K562 (cell line): ENCODE measurements around the gene ARHGEF17. TPM values are rescaled to one million over a fixed set of nuclear protein-coding genes. Genes with fewer than 3 reads are reported as not detected.
A peak's percentile ranks its signal among the peaks of the same experiment; 100 is the strongest.

Source experiments
- ATAC-seq: fragments of 200-7000 bp; cut with Tn5 transposase; 3 replicates; pipeline ENCODE4 v1.9.1; 2020; ENCODE audit warnings: moderate library complexity
- BruUV-seq: library from RNA; stranded (reverse); fragments of 400-500 nt; replicated peaks from 2 replicates; lab custom pipeline; 2021; lab: Mats Ljungman, UMichigan
- CTCF ChIA-PET: fragments of 300-600 bp; formaldehyde crosslinking; extraction: SDS; loops from one replicate; lab custom pipeline; 2021; ENCODE audit warnings: low intra/inter-chr PET ratio; lab: Yijun Ruan, JAX
- POLR2A ChIA-PET: fragments of 300-600, 350-650 bp; sonication (Branson Sonifier 250); formaldehyde crosslinking; extraction: SDS; loops from one replicate; lab custom pipeline; 2021; ENCODE audit warnings: antibody characterized with exemption, inconsistent platforms; lab: Yijun Ruan, JAX
- DNase-seq, 4 experiments: peaks; one replicate each; pipeline versions ENCODE4 v3.0.0 to v3.0.0-alpha.2; 2011 to 2018; ENCODE audit warnings: low spot score in 3 of 4, mixed read lengths in 3 of 4; ENCODE audit errors: extremely low read depth in 1 of 4
- FAIRE-seq: peaks from 2 replicates; lab custom pipeline; 2011; peaks lifted over from hg19 to GRCh38; lab: Jason Lieb, UNC
- H2AFZ ChIP-seq: 2 replicates; pipeline ENCODE4 v1.6.0; 2011; ENCODE audit warnings: low read depth, low read length, control low read depth, inconsistent platforms
- H3K27ac ChIP-seq: fragments of 200-600 bp; 3 replicates; pipeline ENCODE4 v1.8.0; 2011; ENCODE audit warnings: low read depth, mild to moderate bottlenecking, control low read depth, inconsistent platforms, low read length, moderate library complexity, mixed read lengths; ENCODE audit errors: extremely low read depth
- H3K27me3 ChIP-seq, 2 experiments: fragments of 300-600 bp in 1 of 2; 2 replicates in 1 of 2; 3 replicates in 1 of 2; pipeline versions ENCODE4 v1.6.0 to v1.8.0; 2011; ENCODE audit warnings: inconsistent platforms in 2 of 2, low read length in 2 of 2, mild to moderate bottlenecking in 1 of 2, mixed read lengths in 1 of 2, moderate library complexity in 1 of 2; ENCODE audit not compliant: control insufficient read depth in 2 of 2, insufficient read depth in 2 of 2
- H3K36me3 ChIP-seq: fragments of 300-600 bp; 3 replicates; pipeline ENCODE4 v1.8.0; 2011; ENCODE audit warnings: mild to moderate bottlenecking, low read length, inconsistent platforms; ENCODE audit not compliant: control insufficient read depth, insufficient read depth
- H3K4me1 ChIP-seq, 2 experiments: fragments of 200-600 bp in 1 of 2; replicated peaks in 1 of 2; 2 replicates in 1 of 2; 3 replicates in 1 of 2; pipeline versions ENCODE4 v1.5.1 to v1.8.0; 2011; ENCODE audit warnings: inconsistent platforms in 2 of 2, low read length in 2 of 2, mild to moderate bottlenecking in 1 of 2, mixed read lengths in 1 of 2, moderate library complexity in 1 of 2; ENCODE audit not compliant: control insufficient read depth in 2 of 2, insufficient read depth in 2 of 2
- H3K4me2 ChIP-seq: 2 replicates; pipeline ENCODE4 v1.6.1; 2011; ENCODE audit warnings: low read length, control low read depth, inconsistent platforms, mixed read lengths; ENCODE audit not compliant: insufficient read depth
- H3K4me3 ChIP-seq: fragments of 200-600 bp; sonication (generic), shearing (Covaris generic); 2 replicates; pipeline ENCODE4 v1.5.1; 2016; ENCODE audit warnings: control low read depth, inconsistent platforms
- H3K79me2 ChIP-seq: fragments of 200-600 bp; 3 replicates; pipeline ENCODE4 v1.8.0; 2011; ENCODE audit warnings: low read length, inconsistent platforms; ENCODE audit not compliant: control insufficient read depth, insufficient read depth
- H3K9ac ChIP-seq, 2 experiments: 2 replicates each; pipeline versions ENCODE4 v1.6.0 to v1.6.1; 2011; ENCODE audit warnings: low read depth in 2 of 2, low read length in 2 of 2, control low read depth in 1 of 2, inconsistent platforms in 1 of 2, mild to moderate bottlenecking in 1 of 2, mixed read lengths in 1 of 2; ENCODE audit not compliant: insufficient read depth in 1 of 2
- H3K9me1 ChIP-seq: one replicate; pipeline ENCODE4 v1.6.0; 2011; ENCODE audit warnings: inconsistent platforms, mild to moderate bottlenecking, low read length, moderate library complexity; ENCODE audit not compliant: control insufficient read depth, insufficient read depth
- H3K9me3 ChIP-seq: replicated peaks from 2 replicates; pipeline ENCODE4 v1.5.1; 2011; ENCODE audit warnings: low read depth, low read length, inconsistent platforms; ENCODE audit not compliant: control insufficient read depth, insufficient read depth
- H4K20me1 ChIP-seq: replicated peaks from 2 replicates; pipeline ENCODE4 v1.6.1; 2011; ENCODE audit warnings: low read length, inconsistent platforms, mixed read lengths; ENCODE audit not compliant: control insufficient read depth, insufficient read depth
- RBFOX2 ChIP-seq: fragments of 200-400 bp; formaldehyde crosslinking; IDR thresholded peaks from 2 replicates; pipeline ENCODE4 v1.6.1; 2017; ENCODE audit warnings: low read depth, mild to moderate bottlenecking, low read length, moderate library complexity
- WGBS: fragments of 100-300 bp; shearing (Covaris generic); methylation state at CpG from one replicate; pipeline ENCODE4 v1.1.6; 2016; ENCODE audit warnings: low coverage, mixed read lengths; ENCODE audit not compliant: insufficient coverage; ENCODE audit errors: missing lambda C conversion rate; 5-methylcytosine and 5-hydroxymethylcytosine counted together
- in situ Hi-C: fragments of 300-500 bp; cut with MboI; formaldehyde crosslinking; loops from 4 replicates; pipeline ENCODE4 v1.15.0; 2018; ENCODE audit warnings: inconsistent platforms, mixed read lengths
- intact Hi-C: fragments of 100-400 bp; cut with micrococcal nuclease; formaldehyde crosslinking; loops from 2 replicates; pipeline ENCODE4 v1.14.2; 2022
- polyA plus RNA-seq, 8 experiments: library from polyadenylated mRNA; depleted of rRNA in 4 of 8; stranded (reverse) in 5 of 8; unstranded in 3 of 8; fragments of >200 nt; fragmentation: Nextera tagmentation in 2 of 8; fragmentation: Illumina TruSeq in 1 of 8; extraction: Ambion mirVana in 2 of 8; extraction: Trizol in 1 of 8; gene quantifications; 2 replicates each; pipeline versions ENCODE4 v1.2.1 to v1.2.3, GENCODE V29; 2011 to 2014; ENCODE audit warnings: inconsistent platforms in 1 of 8, missing spikeins in 1 of 8
- total RNA-seq, 7 experiments: library from RNA; depleted of rRNA in 6 of 7; stranded (reverse); fragments of >200 nt in 6 of 7; fragmentation: Illumina TruSeq in 2 of 7; extraction: Trizol in 2 of 7; gene quantifications; 2 replicates each; pipeline versions ENCODE4 v1.2.1 to v1.2.3, GENCODE V29; 2011 to 2021; ENCODE audit warnings: low replicate concordance in 1 of 7
- TF ChIP-seq, protein P1 (sequence below): fragments of 250-450 bp; sonication (Bioruptor Pico); IDR thresholded peaks from 2 replicates; pipeline ENCODE4 v1.5.0; 2021; ENCODE audit warnings: mild to moderate bottlenecking, moderate library complexity

Gene ARHGEF17
- total and polyA plus RNA-seq, 9 of the 15 experiments (the other 6 are each of a cell fraction or from before 2014, with no cell fraction given): 0.04 to 0.68 (median 0.10) TPM; not detected in 2

DNA sequence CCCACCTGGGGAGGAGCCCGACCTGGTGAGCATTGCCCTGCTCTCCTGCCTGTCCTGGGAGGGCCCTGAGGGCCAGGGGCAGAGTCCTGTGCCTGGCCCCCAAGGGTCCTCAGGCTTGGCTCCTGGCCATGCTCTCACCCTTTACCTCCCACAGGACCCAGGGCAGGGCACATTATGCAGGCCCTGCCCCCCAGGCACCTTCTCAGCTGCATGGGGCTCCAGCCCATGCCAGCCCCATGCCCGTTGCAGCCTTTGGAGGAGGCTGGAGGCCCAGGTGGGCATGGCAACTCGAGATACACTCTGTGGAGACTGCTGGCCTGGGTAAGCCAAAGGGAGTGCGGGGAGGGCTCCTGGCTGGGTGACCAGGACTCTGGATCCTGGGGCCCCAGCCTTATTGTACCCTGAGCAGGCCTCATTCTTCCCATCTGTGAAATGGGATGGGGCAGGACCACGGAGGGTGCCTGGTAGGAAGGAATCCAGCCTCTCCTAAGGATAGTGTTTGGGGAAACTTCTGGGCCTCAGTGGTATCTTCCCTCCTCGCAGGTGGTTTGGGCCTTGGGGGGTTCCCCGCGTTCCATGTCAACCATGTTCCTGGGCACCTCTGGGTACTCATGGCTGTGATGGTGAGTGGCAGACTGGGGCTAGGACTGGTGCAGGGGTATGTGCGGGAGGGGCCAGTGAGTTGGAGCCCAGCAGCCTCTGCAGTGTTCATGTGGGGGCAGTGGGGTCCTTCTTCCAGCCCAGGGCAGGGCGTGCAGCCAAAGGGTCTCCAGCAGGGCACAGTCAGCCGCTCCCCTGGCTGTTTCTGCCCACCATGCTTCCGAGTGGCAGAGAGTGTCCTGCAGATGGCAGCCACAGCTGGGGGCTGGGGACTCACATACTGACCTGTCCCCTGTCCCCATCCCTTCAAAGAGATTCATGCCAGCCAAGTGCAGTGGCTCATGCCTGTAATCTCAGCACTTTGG, 82.8 kb downstream of the ARHGEF17 start:
- TF ChIP-seq, protein P1, sequence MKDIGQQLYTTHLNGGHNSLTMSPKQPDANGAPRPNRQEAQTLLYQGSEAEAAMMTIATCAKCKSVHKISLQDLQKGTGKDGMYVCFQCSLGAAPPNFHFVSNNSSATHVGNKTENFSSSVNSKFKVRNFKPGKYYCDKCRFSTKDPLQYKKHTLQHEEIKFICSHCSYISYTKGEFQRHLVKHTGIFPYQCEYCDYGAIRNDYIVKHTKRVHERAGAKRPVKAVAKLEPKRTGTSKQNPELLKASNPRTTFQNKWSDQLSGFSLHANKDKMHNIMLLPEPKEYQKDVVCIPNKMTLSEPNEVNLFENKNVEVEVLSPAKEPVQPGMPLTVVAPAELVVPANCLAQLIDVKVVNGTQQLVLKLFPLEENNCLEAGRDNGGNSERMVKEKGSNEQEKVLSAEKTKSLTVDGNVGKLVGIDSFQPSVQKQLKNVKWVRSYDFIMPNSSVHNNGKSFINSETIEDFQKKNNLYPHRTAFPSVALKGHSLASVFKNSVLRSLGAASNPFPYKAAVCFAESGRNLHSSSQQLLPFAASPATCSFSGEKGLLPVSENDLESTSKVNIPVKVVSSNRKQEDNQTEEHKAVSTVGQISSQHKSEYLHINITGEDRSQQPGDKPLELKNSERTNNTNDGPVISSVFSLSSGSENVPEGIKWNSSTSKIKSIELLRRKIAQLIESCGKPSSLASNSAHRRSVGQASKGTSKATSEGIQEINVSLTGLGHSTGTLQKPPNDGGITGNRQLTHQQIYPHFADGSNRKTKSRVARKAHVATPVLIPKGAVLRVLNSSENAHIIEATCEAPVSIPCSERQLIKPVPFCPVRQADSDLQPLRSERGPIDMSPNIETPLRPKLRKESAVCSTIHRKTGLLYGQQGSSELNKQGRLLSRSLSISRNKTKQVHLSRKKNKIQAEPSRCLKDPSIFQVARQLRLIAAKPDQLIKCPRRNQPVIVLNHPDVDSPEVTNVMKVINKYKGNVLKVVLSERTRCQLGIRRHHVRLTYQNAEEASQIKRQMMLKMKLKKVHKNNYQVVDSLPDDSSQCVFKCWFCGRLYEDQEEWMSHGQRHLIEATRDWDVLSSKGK (CRISPR knock-in tag): no peak
- 0 out of 2 replicates have a peak, but pooled peaks have one; percentile 25 for TF ChIP-seq RBFOX2
- ChIA-PET CTCF (interaction anchor here (1.5 to 4.0 kb wide), 2 partner anchors 40 kb away, joined by 3 to 51 read pairs; no protein-coding TSS in a partner anchor), POLR2A (interaction anchor here (1.2 kb wide), 1 partner anchor 9 kb away, joined by 4 read pairs; no protein-coding TSS in a partner anchor)
- no peaks in the 10 kb centered on the region for H3K9me3 ChIP-seq
- H3K27me3 ChIP-seq: no peaks in the 10 kb centered on the region
- ATAC-seq (no peak), FAIRE-seq (no peak), DNase-seq (no peak)
- no peak overlapping the region for H2AFZ ChIP-seq
- in situ Hi-C loops (loop anchor here (5.0 kb wide), 2 partner anchors 39 to 84 kb away; partner anchors contain the start of gene ARHGEF17), intact Hi-C loops (no loop called here)
- peaks cover 9 to 65% of the 10 kb centered on the region in 2 experiments for H3K4me1 ChIP-seq
- peaks cover 68% of the 10 kb centered on the region; the same call in 2 of the 3 replicates for H3K36me3 ChIP-seq
- peaks cover 6% of the 10 kb centered on the region for H3K9me1 ChIP-seq
- peak overlapping the region in 1 of 2 experiments; percentile 65; a peak in 2 of 4 replicates for H3K9ac ChIP-seq
- no TSS peak for BruUV-seq
- WGBS: 87% methylated on average over 11 of the region's 12 CpGs
- H3K4me2 ChIP-seq: no peak overlapping the region
- peaks cover 26% of the 10 kb centered on the region for H3K79me2 ChIP-seq
- no peak overlapping the region for H3K27ac ChIP-seq
- H4K20me1 ChIP-seq: peaks cover 31% of the 10 kb centered on the region
- H3K4me3 ChIP-seq: no peak overlapping the region
